Right atrium auricular region (tissue), 2 donors: ENCODE data around the gene OS9. TPM values are rescaled to one million over a fixed set of nuclear protein-coding genes. Genes with fewer than 3 reads are reported as not detected.

Experiments used
- DNase-seq: peaks from one replicate; pipeline ENCODE4 v3.0.0-alpha.2; 2019; ENCODE audit warnings: low spot score
- H3K27ac ChIP-seq, 2 donors: fragments of 200-600 bp; sonication (generic); 1 replicate in 1 of 2; 2 replicates in 1 of 2; pipeline ENCODE4 v1.5.1; 2016 to 2019
- H3K27me3 ChIP-seq, 2 donors: fragments of 200-600 bp; sonication (generic); one replicate each; pipeline versions ENCODE4 v1.5.1 to v1.6.0; 2017 to 2019
- H3K36me3 ChIP-seq: fragments of 200-600 bp; sonication (generic); one replicate; pipeline ENCODE4 v1.5.1; 2016
- H3K4me1 ChIP-seq, 2 donors: fragments of 200-600 bp; sonication (generic); one replicate each; pipeline versions ENCODE4 v1.5.1 to v1.6.0; 2017 to 2019
- H3K4me3 ChIP-seq, 2 donors: fragments of 200-600 bp; sonication (generic); 1 replicate in 1 of 2; 2 replicates in 1 of 2; pipeline ENCODE4 v1.5.1; 2017 to 2019; ENCODE audit warnings: mild to moderate bottlenecking in 1 of 2, moderate library complexity in 1 of 2
- H3K9me3 ChIP-seq, 2 donors: fragments of 200-600 bp; sonication (generic); one replicate each; pipeline ENCODE4 v1.5.1; 2019
- total RNA-seq, 2 donors: library from RNA; depleted of rRNA; stranded (reverse); fragments of >200 nt; gene quantifications; one replicate each; pipeline ENCODE4 v1.1.0, GENCODE V29; 2016
- TF ChIP-seq, protein P1 (sequence below), 2 donors: fragments of 200-600 bp; sonication (generic); IDR thresholded peaks; one replicate each; pipeline ENCODE4 v1.5.1; 2019; ENCODE audit warnings: antibody characterized with exemption in 2 of 2

The OS9 gene
- total RNA-seq, 2 donors from 2014 or later = 161 to 173 TPM

- peaks cover 0 to 4% of the 10 kb centered on the region in 2 donors for H3K9me3 ChIP-seq
- TF ChIP-seq, protein P1, sequence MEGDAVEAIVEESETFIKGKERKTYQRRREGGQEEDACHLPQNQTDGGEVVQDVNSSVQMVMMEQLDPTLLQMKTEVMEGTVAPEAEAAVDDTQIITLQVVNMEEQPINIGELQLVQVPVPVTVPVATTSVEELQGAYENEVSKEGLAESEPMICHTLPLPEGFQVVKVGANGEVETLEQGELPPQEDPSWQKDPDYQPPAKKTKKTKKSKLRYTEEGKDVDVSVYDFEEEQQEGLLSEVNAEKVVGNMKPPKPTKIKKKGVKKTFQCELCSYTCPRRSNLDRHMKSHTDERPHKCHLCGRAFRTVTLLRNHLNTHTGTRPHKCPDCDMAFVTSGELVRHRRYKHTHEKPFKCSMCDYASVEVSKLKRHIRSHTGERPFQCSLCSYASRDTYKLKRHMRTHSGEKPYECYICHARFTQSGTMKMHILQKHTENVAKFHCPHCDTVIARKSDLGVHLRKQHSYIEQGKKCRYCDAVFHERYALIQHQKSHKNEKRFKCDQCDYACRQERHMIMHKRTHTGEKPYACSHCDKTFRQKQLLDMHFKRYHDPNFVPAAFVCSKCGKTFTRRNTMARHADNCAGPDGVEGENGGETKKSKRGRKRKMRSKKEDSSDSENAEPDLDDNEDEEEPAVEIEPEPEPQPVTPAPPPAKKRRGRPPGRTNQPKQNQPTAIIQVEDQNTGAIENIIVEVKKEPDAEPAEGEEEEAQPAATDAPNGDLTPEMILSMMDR (IDR thresholded peaks at IDR 0.05) = no peak
- H3K4me3 ChIP-seq = peak overlapping the region; percentile 18 to 92
- peaks cover 0 to 12% of the 10 kb centered on the region in 2 donors for H3K4me1 ChIP-seq
- H3K27ac ChIP-seq = peak overlapping the region in 1 of 2 donors; percentile 33
- H3K27me3 ChIP-seq = no peaks in the 10 kb centered on the region
- no peak for DNase-seq
- peaks cover 20% of the 10 kb centered on the region for H3K36me3 ChIP-seq
Observed at GRCh38 chr12:57693317-57693658, 644 bp upstream of the OS9 start.

DNA sequence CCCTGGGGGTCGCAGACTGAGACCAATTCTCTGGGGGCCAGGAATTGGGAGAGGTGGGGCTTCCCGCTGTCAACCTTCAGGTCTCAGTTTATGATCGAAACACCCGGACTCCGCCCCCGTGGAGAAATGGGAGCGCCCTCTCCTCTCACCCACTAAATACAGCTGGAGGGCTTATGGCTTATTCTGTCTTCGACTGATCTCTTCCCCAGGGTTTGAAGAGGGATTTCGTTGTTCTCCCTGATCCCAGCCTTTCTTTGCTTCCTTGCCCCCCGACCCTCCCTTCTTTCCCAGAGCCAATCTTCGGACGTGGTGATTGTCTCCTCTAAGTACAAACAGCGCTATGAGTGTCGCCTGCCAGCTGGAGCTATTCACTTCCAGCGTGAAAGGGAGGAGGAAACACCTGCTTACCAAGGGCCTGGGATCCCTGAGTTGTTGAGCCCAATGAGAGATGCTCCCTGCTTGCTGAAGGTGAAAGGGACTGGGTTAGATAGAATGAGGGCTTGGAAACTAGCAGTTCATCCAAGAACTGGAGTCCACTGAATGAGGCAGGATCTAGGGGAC is 607 bp downstream of the OS9 start:
- Histone ChIP-seq H3K4me3 (peak overlapping the region; percentile 84 to 92), H3K27ac (peak overlapping the region; percentile 58 to 80), H3K9me3 (peaks cover 0 to 4% of the 10 kb centered on the region in 2 donors), H3K4me1 (peaks cover 0 to 12% of the 10 kb centered on the region in 2 donors), H3K36me3 (peaks cover 20% of the 10 kb centered on the region), H3K27me3 (no peaks in the 10 kb centered on the region)
- TF ChIP-seq, protein P1 (IDR thresholded peaks at IDR 0.05) = no peak
- DNase-seq = no peak

GRCh38 chr12:57695770-57696432 is 2.0 kb downstream of the OS9 start:
- Histone ChIP-seq H3K4me3 (no peak overlapping the region), H3K4me1 (peaks cover 0 to 12% of the 10 kb centered on the region in 2 donors), H3K36me3 (peaks cover 20% of the 10 kb centered on the region), H3K27ac (no peak overlapping the region), H3K27me3 (no peaks in the 10 kb centered on the region), H3K9me3 (peaks cover 0 to 4% of the 10 kb centered on the region in 2 donors)
- DNase-seq = no peak
- TF ChIP-seq, protein P1 (IDR thresholded peaks at IDR 0.05) = no peak

DNA sequence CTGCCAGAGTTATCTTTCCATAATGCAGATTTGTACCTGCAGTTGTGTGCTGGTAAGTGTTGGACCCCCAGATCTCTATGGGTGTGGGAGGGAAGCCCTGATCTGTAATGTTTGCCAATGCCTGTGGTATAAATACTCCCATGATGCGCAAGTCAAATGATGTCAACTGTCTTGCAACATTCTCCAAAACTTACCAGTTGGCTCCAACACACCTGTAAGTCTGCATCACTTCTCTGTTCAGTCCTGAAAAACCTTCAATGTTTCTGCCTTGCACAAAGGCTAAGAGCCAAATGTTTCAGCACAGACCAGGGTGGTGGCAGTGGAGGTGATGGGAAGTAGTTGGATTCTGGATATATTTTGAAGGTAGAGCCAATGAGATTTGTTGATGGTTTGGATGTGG is 3.1 kb downstream of the OS9 start:
- Histone ChIP-seq H3K4me1 (peaks cover 0 to 12% of the 10 kb centered on the region in 2 donors), H3K4me3 (no peak overlapping the region), H3K27ac (no peak overlapping the region), H3K27me3 (no peaks in the 10 kb centered on the region), H3K36me3 (peaks cover 20% of the 10 kb centered on the region), H3K9me3 (no peaks in the 10 kb centered on the region)
- TF ChIP-seq, protein P1 (IDR thresholded peaks at IDR 0.05) = no peak
- DNase-seq = no peak

DNA sequence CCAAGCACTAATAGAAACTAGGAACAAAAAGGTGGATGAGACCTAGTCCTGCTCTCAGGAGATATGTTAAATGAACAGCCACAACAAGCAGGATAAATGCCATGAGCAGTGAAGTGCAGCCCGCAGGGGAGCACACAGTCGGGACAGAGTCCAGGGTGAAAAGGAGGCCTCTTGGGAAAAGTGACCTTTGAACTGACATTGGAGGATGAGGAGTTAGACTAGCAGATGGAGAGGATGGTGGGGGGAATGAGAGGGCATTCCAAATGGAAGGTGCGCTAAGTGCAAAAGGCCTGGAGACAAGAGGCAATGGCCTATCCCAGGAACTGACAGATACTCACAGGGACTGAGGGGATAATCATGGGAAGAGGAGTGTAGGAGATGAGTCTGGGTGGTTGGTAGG is 4.5 kb downstream of the OS9 start:
- TF ChIP-seq, protein P1 (IDR thresholded peaks at IDR 0.05) = no peak

More for the DNA sequence above, 4.5 kb downstream of the OS9 start:
- no peak overlapping the region for H3K27ac ChIP-seq
- peaks cover 0 to 2% of the 10 kb centered on the region in 2 donors for H3K9me3 ChIP-seq
- peaks cover 24% of the 10 kb centered on the region for H3K36me3 ChIP-seq
- no peak for DNase-seq
- peaks cover 0 to 12% of the 10 kb centered on the region in 2 donors for H3K4me1 ChIP-seq
- no peak overlapping the region for H3K4me3 ChIP-seq
- no peaks in the 10 kb centered on the region for H3K27me3 ChIP-seq
